ENCODE data around the gene NRP2.

The NRP2 gene

GRCh38 chr2:205836477-205837221 lies 154.3 kb downstream of the NRP2 start:
- Histone ChIP-seq H3K27me3 (ENCODE audit: insufficient read depth, low read length, poor library complexity) (no peaks in the 10 kb centered on the region), H3K9ac (ENCODE audit: low read depth, low read length) (no peak overlapping the region), H3K9me3 (ENCODE audit: insufficient read depth, low read length, severe bottlenecking) (no peaks in the 10 kb centered on the region), H3K79me2 (ENCODE audit: insufficient read depth, low read length) (no peaks in the 10 kb centered on the region), H4K20me1 (ENCODE audit: insufficient read depth, low read length) (no peaks in the 10 kb centered on the region), H3K4me1 (ENCODE audit: insufficient read depth, low read length) (no peaks in the 10 kb centered on the region), H3K36me3 (ENCODE audit: insufficient read depth, low read length) (no peaks in the 10 kb centered on the region), H2AFZ (ENCODE audit: low read depth, low read length) (no peak overlapping the region), H3K4me2 (ENCODE audit: insufficient read depth, low read length) (no peak overlapping the region), H3K27ac (ENCODE audit: low read length) (no peak overlapping the region), H3K4me3 (ENCODE audit: low read depth in 1 of 2, low read length in 2 of 2) (no peak overlapping the region)
- ATAC-seq (ENCODE audit: insufficient read depth, low read depth) (no peak), DNase-seq (no peak)
- TF ChIP-seq CTCF (IDR thresholded peaks at IDR 0.05; ENCODE audit: borderline replicate concordance, extremely low read depth, low read length, poor library complexity, severe bottlenecking) = no peak
- TF ChIP-seq EZH2 (IDR thresholded peaks at IDR 0.05; ENCODE audit: borderline replicate concordance, low read depth, low read length, severe bottlenecking) = no peak

- Histone ChIP-seq H3K4me2 (ENCODE audit: insufficient read depth, low read length) (no peak overlapping the region), H3K79me2 (ENCODE audit: insufficient read depth, low read length) (no peaks in the 10 kb centered on the region), H3K9ac (ENCODE audit: low read depth, low read length) (no peak overlapping the region), H2AFZ (ENCODE audit: low read depth, low read length) (no peak overlapping the region), H3K9me3 (ENCODE audit: insufficient read depth, low read length, severe bottlenecking) (no peaks in the 10 kb centered on the region), H3K4me3 (ENCODE audit: low read depth in 1 of 2, low read length in 2 of 2) (no peak overlapping the region), H3K27me3 (ENCODE audit: insufficient read depth, low read length, poor library complexity) (no peaks in the 10 kb centered on the region), H3K4me1 (ENCODE audit: insufficient read depth, low read length) (no peaks in the 10 kb centered on the region), H3K27ac (ENCODE audit: low read length) (no peak overlapping the region), H4K20me1 (ENCODE audit: insufficient read depth, low read length) (no peaks in the 10 kb centered on the region), H3K36me3 (ENCODE audit: insufficient read depth, low read length) (no peaks in the 10 kb centered on the region)
- DNase-seq (no peak), ATAC-seq (ENCODE audit: insufficient read depth, low read depth) (no peak)
- TF ChIP-seq CTCF (IDR thresholded peaks at IDR 0.05; ENCODE audit: borderline replicate concordance, extremely low read depth, low read length, poor library complexity, severe bottlenecking) (no peak), EZH2 (IDR thresholded peaks at IDR 0.05; ENCODE audit: borderline replicate concordance, low read depth, low read length, severe bottlenecking) (no peak)
Measured at GRCh38 chr2:205837663-205838062, 155.4 kb downstream of the NRP2 start.

GRCh38 chr2:205845446-205845845 lies 163.1 kb downstream of the NRP2 start:
- Histone ChIP-seq H3K4me1 (ENCODE audit: insufficient read depth, low read length) (no peaks in the 10 kb centered on the region), H3K27ac (ENCODE audit: low read length) (no peak overlapping the region), H3K27me3 (ENCODE audit: insufficient read depth, low read length, poor library complexity) (no peaks in the 10 kb centered on the region), H3K4me3 (ENCODE audit: low read depth in 1 of 2, low read length in 2 of 2) (no peak overlapping the region), H3K79me2 (ENCODE audit: insufficient read depth, low read length) (no peaks in the 10 kb centered on the region), H3K36me3 (ENCODE audit: insufficient read depth, low read length) (no peaks in the 10 kb centered on the region), H3K9me3 (ENCODE audit: insufficient read depth, low read length, severe bottlenecking) (no peaks in the 10 kb centered on the region), H3K4me2 (ENCODE audit: insufficient read depth, low read length) (no peak overlapping the region), H4K20me1 (ENCODE audit: insufficient read depth, low read length) (no peaks in the 10 kb centered on the region), H3K9ac (ENCODE audit: low read depth, low read length) (no peak overlapping the region), H2AFZ (ENCODE audit: low read depth, low read length) (no peak overlapping the region)
- ATAC-seq (ENCODE audit: insufficient read depth, low read depth) (no peak), DNase-seq (no peak)
- no peak for TF ChIP-seq CTCF (IDR thresholded peaks at IDR 0.05; ENCODE audit: borderline replicate concordance, extremely low read depth, low read length, poor library complexity, severe bottlenecking)
- TF ChIP-seq EZH2 (IDR thresholded peaks at IDR 0.05; ENCODE audit: borderline replicate concordance, low read depth, low read length, severe bottlenecking) = no peak
